PC-3 (cell line): ENCODE data around the gene MYB. TPM values are rescaled to one million over a fixed set of nuclear protein-coding genes. Genes with fewer than 3 reads are reported as not detected.

Experiments used
- ATAC-seq: fragments of 200-7000 bp; cut with Tn5 transposase; 2 replicates; pipeline ENCODE4 v1.9.1; 2020; ENCODE audit warnings: mild to moderate bottlenecking, moderate library complexity
- BruUV-seq: library from RNA; stranded (reverse); fragments of 400-500 nt; replicated peaks from 2 replicates; lab custom pipeline; 2021; lab: Mats Ljungman, UMichigan
- CTCF ChIA-PET: fragments of 300-600 bp; sonication (Branson Sonifier 250); formaldehyde crosslinking; loops from one replicate; lab custom pipeline; 2022; ENCODE audit warnings: antibody characterized with exemption; lab: Charles Lee
- POLR2A ChIA-PET: fragments of 300-600 bp; sonication (Branson Sonifier 250); formaldehyde crosslinking; loops from one replicate; lab custom pipeline; 2022; ENCODE audit warnings: antibody characterized with exemption; ENCODE audit not compliant: unreplicated experiment; lab: Charles Lee
- DNase-seq: peaks from one replicate; pipeline ENCODE4 v3.0.0-alpha.2; 2015
- H2AFZ ChIP-seq: fragments of 300-600 bp; sonication (generic); 2 replicates; pipeline ENCODE4 v1.6.0; 2016; ENCODE audit warnings: antibody characterized with exemption, low read length
- H3F3A ChIP-seq: fragments of 300-600 bp; sonication (generic); one replicate; pipeline ENCODE4 v1.6.0; 2017; ENCODE audit warnings: antibody characterized with exemption, low read length, control low read depth, mild to moderate bottlenecking; ENCODE audit not compliant: unreplicated experiment
- H3K27ac ChIP-seq: fragments of 300-600 bp; sonication (generic); 2 replicates; pipeline ENCODE4 v1.5.1; 2016; ENCODE audit warnings: mild to moderate bottlenecking, low read length
- H3K27me3 ChIP-seq: fragments of 300-600 bp; sonication (generic); 2 replicates; pipeline ENCODE4 v1.6.1; 2016; ENCODE audit warnings: low read length, mixed read lengths
- H3K36me3 ChIP-seq: fragments of 300-600 bp; sonication (generic); 2 replicates; pipeline ENCODE4 v1.6.1; 2016; ENCODE audit warnings: low read depth, mixed run types, low read length, mixed read lengths
- H3K4me1 ChIP-seq: fragments of 300-600 bp; sonication (generic); 2 replicates; pipeline ENCODE4 v1.5.1; 2016; ENCODE audit warnings: low read length; ENCODE audit not compliant: insufficient read depth
- H3K4me2 ChIP-seq: fragments of 300-600 bp; sonication (generic); 2 replicates; pipeline ENCODE4 v1.6.0; 2016; ENCODE audit warnings: low read length
- H3K4me3 ChIP-seq: fragments of 300-600 bp; sonication (generic); 2 replicates; pipeline ENCODE4 v1.5.1; 2016; ENCODE audit warnings: mild to moderate bottlenecking, low read length, mixed read lengths
- H3K79me2 ChIP-seq: fragments of 300-600 bp; sonication (generic); 2 replicates; pipeline ENCODE4 v1.6.1; 2017; ENCODE audit warnings: low read length, mixed read lengths
- H3K9ac ChIP-seq: fragments of 300-600 bp; sonication (generic); 2 replicates; pipeline ENCODE4 v1.6.0; 2016; ENCODE audit warnings: mild to moderate bottlenecking, low read length
- H3K9me2 ChIP-seq: fragments of 300-600 bp; sonication (generic); replicated peaks from 2 replicates; pipeline ENCODE4 v1.6.1; 2016; ENCODE audit warnings: mixed run types, low read length, mixed read lengths
- H3K9me3 ChIP-seq: fragments of 300-600 bp; sonication (generic); 2 replicates; pipeline ENCODE4 v1.6.1; 2016; ENCODE audit warnings: low read length, mixed read lengths
- H4K20me1 ChIP-seq: fragments of 300-600 bp; sonication (generic); 2 replicates; pipeline ENCODE4 v1.6.1; 2016; ENCODE audit warnings: low read length, mixed read lengths
- EZH2 ChIP-seq: fragments of 300-600 bp; sonication (generic); IDR thresholded peaks from one replicate; pipeline ENCODE4 v1.6.1; 2017; ENCODE audit warnings: antibody characterized with exemption, mild to moderate bottlenecking, low read length; ENCODE audit not compliant: unreplicated experiment
- EZH2phosphoT487 ChIP-seq: fragments of 300-600 bp; sonication (generic); IDR thresholded peaks from 2 replicates; pipeline ENCODE4 v1.6.1; 2018; ENCODE audit warnings: mild to moderate bottlenecking, antibody characterized with exemption, low read length, borderline replicate concordance
- intact Hi-C: fragments of 100-400 bp; cut with micrococcal nuclease; formaldehyde crosslinking; loops from 2 replicates; pipeline ENCODE4 v1.9.0; 2023
- total RNA-seq: library from RNA; depleted of rRNA; stranded (reverse); fragments of >200 nt; gene quantifications from 2 replicates; pipeline ENCODE4 v1.2.3, GENCODE V29; 2014
- TF ChIP-seq, protein P1 (sequence below): fragments of 300-600 bp; sonication (generic); conservative IDR thresholded peaks from 2 replicates; pipeline ENCODE4 v1.5.1; 2017; ENCODE audit warnings: antibody characterized with exemption, low read depth, mild to moderate bottlenecking, low read length

MYB gene
- total RNA-seq, 1 experiment from 2014 or later: 4.4 TPM

DNA sequence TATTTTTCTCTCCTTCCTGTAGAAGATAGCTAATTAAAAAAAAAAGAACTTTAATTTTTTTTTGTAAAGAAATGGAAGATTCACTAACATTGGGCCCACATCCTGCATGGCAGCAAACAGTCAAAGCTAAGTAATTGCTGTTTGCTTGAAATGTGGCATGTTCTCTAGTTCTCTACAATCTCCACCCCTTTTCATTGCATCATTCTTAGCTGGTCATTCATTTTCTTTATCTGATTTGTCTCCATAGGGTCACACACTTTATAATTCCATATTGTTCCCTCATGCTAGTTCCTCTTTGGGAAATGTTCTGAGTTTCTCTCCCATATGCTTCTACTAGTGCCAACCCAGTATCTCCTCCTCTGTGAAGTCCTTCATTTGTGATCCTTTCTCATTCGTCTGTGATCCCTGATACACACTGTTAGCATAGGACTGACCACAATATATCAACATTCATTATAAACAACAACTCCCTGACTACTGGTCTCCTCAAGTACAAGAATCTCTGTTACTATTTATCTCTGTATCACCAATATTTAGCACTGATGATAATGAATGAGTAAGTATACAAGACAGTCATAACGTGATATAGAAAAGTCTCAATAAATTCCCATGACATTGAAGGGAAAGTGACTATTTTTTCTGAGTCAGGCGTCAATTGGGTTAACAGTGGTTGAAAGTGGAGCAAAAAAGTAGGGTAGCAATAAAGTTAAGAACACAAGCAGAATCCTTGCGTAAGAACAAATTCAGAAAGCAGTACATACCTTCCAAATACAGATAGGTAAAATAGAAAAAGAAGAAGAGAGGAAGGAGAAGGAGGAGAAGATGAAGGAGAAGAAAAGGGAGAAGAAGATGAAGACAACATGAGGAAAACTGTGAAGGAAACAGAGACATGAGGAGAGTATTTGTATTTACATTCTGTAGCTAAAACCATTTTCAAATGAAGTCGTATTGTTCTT is 33.2 kb upstream of the MYB start:
- POLR2A ChIA-PET: no interaction called here
- Histone ChIP-seq H3K27me3 (no peaks in the 10 kb centered on the region), H3K27ac (no peak overlapping the region), H3K4me1 (0 out of 2 replicates have a peak, but pooled peaks cover 6% of the 10 kb centered on the region), H4K20me1 (no peaks in the 10 kb centered on the region), H3K9me2 (no peaks in the 10 kb centered on the region), H3K36me3 (no peaks in the 10 kb centered on the region), H3K9me3 (no peaks in the 10 kb centered on the region), H3K4me3 (no peak overlapping the region), H3K79me2 (no peaks in the 10 kb centered on the region), H3F3A (no peaks in the 10 kb centered on the region), H2AFZ (no peak overlapping the region), H3K9ac (no peak overlapping the region), H3K4me2 (no peak overlapping the region)
- intact Hi-C loops: loop anchor here (5.0 kb wide), 1 partner anchor 289 kb away; no protein-coding TSS in a partner anchor
- CTCF ChIA-PET: interaction anchor here (0.7 kb wide), 1 partner anchor 33 kb away, joined by 3 read pairs; the partner anchor contains the start of gene MYB
- no TSS peak for BruUV-seq
- ATAC-seq (no peak), DNase-seq (no peak)
- TF ChIP-seq EZH2 (no peak), EZH2phosphoT487 (no peak)
- TF ChIP-seq, protein P1, sequence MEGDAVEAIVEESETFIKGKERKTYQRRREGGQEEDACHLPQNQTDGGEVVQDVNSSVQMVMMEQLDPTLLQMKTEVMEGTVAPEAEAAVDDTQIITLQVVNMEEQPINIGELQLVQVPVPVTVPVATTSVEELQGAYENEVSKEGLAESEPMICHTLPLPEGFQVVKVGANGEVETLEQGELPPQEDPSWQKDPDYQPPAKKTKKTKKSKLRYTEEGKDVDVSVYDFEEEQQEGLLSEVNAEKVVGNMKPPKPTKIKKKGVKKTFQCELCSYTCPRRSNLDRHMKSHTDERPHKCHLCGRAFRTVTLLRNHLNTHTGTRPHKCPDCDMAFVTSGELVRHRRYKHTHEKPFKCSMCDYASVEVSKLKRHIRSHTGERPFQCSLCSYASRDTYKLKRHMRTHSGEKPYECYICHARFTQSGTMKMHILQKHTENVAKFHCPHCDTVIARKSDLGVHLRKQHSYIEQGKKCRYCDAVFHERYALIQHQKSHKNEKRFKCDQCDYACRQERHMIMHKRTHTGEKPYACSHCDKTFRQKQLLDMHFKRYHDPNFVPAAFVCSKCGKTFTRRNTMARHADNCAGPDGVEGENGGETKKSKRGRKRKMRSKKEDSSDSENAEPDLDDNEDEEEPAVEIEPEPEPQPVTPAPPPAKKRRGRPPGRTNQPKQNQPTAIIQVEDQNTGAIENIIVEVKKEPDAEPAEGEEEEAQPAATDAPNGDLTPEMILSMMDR: no peak

DNA sequence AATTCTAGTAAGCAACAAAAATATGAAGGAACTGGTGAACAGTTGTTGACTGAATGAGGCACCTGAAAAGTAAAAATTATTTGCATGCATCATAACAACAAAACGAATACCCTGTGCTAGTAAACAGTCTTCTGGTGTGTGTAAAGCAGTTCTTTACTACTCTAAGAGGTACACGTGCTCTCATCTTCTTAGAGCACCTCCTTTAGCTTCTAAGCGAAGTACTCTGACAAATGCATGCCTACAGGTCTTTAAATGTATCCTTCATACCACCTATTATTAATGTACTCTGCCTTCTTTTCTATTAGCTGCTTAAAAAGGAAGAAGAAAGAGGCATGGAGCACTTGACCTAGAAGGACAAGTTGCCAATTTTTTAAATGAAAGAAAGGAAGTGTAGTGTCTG is 32.2 kb upstream of the MYB start:
- intact Hi-C loops: loop anchor here (5.0 kb wide), 1 partner anchor 288 kb away; no protein-coding TSS in a partner anchor
- ChIA-PET POLR2A (no interaction called here), CTCF (no interaction called here)

More for the DNA sequence above, 32.2 kb upstream of the MYB start:
- Histone ChIP-seq H3K4me3 (no peak overlapping the region), H3K4me1 (0 out of 2 replicates have a peak, but pooled peaks cover 6% of the 10 kb centered on the region), H3K27me3 (no peaks in the 10 kb centered on the region), H3K27ac (no peak overlapping the region), H3K79me2 (no peaks in the 10 kb centered on the region), H3K4me2 (no peak overlapping the region), H2AFZ (no peak overlapping the region), H4K20me1 (no peaks in the 10 kb centered on the region), H3F3A (no peaks in the 10 kb centered on the region), H3K9ac (no peak overlapping the region), H3K9me2 (no peaks in the 10 kb centered on the region), H3K36me3 (no peaks in the 10 kb centered on the region), H3K9me3 (no peaks in the 10 kb centered on the region)
- no TSS peak for BruUV-seq
- ATAC-seq: no peak
- no peak for TF ChIP-seq EZH2
- TF ChIP-seq EZH2phosphoT487: no peak
- TF ChIP-seq, protein P1: no peak
- no peak for DNase-seq
